ENCODE data around the gene PTPRN2. TPM values are rescaled to one million over a fixed set of nuclear protein-coding genes. Genes with fewer than 3 reads are reported as not detected.

The PTPRN2 gene
- total and polyA plus RNA-seq, 9 of the 15 experiments (the other 6 are each of a cell fraction or from before 2014, with no cell fraction given), result not detected

DNA sequence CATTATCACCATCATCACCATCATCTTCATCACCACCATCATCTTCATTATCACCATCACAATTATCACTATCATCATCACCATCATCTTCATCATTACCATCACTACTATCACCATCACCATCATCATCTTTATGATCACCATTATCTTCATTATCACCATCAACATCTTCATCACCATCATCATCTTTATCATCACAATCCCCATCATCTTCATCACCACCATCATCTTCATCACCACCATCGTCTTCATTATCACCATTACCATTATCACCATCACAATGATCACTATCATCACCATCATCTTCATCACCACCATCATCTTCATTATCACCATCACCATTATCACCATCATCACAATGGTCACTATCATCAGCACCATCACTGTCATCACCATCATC lies 621.1 kb downstream of the PTPRN2 start (continued):
- TF ChIP-seq, protein P1, sequence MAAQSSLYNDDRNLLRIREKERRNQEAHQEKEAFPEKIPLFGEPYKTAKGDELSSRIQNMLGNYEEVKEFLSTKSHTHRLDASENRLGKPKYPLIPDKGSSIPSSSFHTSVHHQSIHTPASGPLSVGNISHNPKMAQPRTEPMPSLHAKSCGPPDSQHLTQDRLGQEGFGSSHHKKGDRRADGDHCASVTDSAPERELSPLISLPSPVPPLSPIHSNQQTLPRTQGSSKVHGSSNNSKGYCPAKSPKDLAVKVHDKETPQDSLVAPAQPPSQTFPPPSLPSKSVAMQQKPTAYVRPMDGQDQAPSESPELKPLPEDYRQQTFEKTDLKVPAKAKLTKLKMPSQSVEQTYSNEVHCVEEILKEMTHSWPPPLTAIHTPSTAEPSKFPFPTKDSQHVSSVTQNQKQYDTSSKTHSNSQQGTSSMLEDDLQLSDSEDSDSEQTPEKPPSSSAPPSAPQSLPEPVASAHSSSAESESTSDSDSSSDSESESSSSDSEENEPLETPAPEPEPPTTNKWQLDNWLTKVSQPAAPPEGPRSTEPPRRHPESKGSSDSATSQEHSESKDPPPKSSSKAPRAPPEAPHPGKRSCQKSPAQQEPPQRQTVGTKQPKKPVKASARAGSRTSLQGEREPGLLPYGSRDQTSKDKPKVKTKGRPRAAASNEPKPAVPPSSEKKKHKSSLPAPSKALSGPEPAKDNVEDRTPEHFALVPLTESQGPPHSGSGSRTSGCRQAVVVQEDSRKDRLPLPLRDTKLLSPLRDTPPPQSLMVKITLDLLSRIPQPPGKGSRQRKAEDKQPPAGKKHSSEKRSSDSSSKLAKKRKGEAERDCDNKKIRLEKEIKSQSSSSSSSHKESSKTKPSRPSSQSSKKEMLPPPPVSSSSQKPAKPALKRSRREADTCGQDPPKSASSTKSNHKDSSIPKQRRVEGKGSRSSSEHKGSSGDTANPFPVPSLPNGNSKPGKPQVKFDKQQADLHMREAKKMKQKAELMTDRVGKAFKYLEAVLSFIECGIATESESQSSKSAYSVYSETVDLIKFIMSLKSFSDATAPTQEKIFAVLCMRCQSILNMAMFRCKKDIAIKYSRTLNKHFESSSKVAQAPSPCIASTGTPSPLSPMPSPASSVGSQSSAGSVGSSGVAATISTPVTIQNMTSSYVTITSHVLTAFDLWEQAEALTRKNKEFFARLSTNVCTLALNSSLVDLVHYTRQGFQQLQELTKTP (IDR thresholded peaks at IDR 0.05; ENCODE audit: low read depth in 1 of 2, partially characterized antibody in 2 of 2), result no peak
- TF ChIP-seq MXI1 (IDR thresholded peaks at IDR 0.05; ENCODE audit: low read depth, low read length) (no peak), ZBTB11 (CRISPR knock-in tag; IDR thresholded peaks at IDR 0.05) (no peak), ZNF445 (CRISPR knock-in tag; IDR thresholded peaks at IDR 0.05; ENCODE audit: low read depth) (no peak), PHF20 (IDR thresholded peaks at IDR 0.05; ENCODE audit: partially characterized antibody) (no peak), SNRNP70 (optimal IDR thresholded peaks at IDR 0.05; ENCODE audit: low read depth, low read length) (no peak), ZBTB26 (CRISPR knock-in tag; IDR thresholded peaks at IDR 0.05) (no peak; the same call in 1 of the 2 replicates), ZNF609 (CRISPR knock-in tag; IDR thresholded peaks at IDR 0.05; ENCODE audit: borderline replicate concordance) (no peak)
